ENCODE results near the gene RGP1. TPM values are rescaled to one million over a fixed set of nuclear protein-coding genes. Genes with fewer than 3 reads are reported as not detected.

Gene RGP1
- total and polyA plus RNA-seq, 7 donors: 10.2 to 37.2 (median 13.6) TPM

DNA sequence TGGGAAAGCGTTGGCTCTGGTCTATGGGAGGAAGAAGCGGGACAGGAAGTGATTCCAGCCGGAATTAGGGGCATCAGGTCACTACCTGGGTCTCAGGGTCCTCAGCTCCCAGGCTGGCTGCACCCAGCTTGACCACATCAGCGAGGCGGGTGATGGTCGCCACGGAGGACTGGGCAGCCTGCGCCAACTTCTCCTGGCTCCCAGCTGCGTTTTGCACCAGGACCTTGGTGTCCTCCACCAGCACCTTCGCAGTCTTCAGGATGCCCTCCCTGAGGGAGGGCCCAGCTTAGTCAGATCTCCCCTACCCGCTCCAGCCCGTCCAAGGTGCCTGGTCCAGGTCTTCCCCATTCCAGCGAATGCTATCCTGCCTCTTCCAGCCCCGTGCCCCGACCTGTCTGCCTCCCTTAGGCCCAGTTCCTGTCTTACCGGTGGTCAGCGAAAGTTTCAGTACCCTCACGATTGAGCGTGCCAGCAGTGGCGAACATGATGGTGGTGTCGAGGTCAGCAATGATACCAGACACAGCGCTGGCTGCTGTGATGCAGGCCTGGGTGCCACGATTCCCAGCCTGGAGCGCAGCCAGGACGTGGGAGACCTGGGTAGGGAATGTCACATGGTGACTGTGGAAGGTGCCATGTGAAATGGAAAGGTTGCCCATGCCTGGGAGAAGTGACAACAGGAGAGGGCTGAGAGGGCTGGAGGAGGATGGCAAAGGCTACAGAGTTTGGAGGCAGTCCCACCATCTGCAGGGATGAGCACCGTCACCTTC lies 45.0 kb upstream of the RGP1 start:
- H3K27ac ChIP-seq: peak overlapping the region in 2 of 4 donors; percentile 14 to 100
- TF ChIP-seq, protein P1, sequence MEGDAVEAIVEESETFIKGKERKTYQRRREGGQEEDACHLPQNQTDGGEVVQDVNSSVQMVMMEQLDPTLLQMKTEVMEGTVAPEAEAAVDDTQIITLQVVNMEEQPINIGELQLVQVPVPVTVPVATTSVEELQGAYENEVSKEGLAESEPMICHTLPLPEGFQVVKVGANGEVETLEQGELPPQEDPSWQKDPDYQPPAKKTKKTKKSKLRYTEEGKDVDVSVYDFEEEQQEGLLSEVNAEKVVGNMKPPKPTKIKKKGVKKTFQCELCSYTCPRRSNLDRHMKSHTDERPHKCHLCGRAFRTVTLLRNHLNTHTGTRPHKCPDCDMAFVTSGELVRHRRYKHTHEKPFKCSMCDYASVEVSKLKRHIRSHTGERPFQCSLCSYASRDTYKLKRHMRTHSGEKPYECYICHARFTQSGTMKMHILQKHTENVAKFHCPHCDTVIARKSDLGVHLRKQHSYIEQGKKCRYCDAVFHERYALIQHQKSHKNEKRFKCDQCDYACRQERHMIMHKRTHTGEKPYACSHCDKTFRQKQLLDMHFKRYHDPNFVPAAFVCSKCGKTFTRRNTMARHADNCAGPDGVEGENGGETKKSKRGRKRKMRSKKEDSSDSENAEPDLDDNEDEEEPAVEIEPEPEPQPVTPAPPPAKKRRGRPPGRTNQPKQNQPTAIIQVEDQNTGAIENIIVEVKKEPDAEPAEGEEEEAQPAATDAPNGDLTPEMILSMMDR (IDR thresholded peaks at IDR 0.05): no peak
- TF ChIP-seq EP300 (IDR thresholded peaks at IDR 0.05) (no peak), POLR2A (IDR thresholded peaks at IDR 0.05) (no peak), POLR2AphosphoS5 (IDR thresholded peaks at IDR 0.05) (no peak)
- no peak overlapping the region for H3K4me3 ChIP-seq
- no peaks in the 10 kb centered on the region for H3K27me3 ChIP-seq
- intact Hi-C loops (cut with DNase I): no loop called here
- H3K9me3 ChIP-seq: no peaks in the 10 kb centered on the region
- H3K4me1 ChIP-seq: peaks cover 0 to 4% (median 0%) of the 10 kb centered on the region in 4 donors
- WGBS, 2 donors: 96 to 97% methylated on average over 26 of the region's 26 CpGs
- H3K36me3 ChIP-seq: peaks cover 100% of the 10 kb centered on the region in 4 donors
- no peak for DNase-seq

DNA sequence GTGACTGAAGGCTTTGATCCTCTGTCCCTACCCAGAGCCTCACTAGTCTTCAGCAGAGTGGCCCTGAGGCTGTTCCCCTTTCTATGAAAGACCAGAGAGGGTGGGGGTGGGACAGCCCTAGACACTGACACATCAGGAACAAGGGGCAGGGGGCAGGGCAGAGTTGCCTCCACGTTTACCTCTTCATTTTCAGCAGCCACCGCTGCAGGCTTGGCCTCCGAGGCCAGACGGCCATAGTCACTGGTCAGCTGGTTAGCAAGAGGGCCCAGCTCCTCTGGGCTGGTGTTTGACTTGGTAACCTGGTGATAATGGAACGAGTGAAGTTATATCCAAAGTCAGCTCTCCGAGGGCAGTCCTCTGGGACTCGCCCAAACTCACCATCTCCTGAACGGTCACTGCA lies 43.7 kb upstream of the RGP1 start:
- intact Hi-C loops (cut with DNase I): no loop called here
- H3K4me3 ChIP-seq: no peak overlapping the region
- no peak for TF ChIP-seq EP300 (IDR thresholded peaks at IDR 0.05)
- no peak for TF ChIP-seq POLR2A (IDR thresholded peaks at IDR 0.05)
- no peak for TF ChIP-seq POLR2AphosphoS5 (IDR thresholded peaks at IDR 0.05)
- TF ChIP-seq, protein P1 (IDR thresholded peaks at IDR 0.05): no peak
- 81 to 95% methylated on average over 8 of the region's 8 CpGs for WGBS, 2 donors
- H3K9me3 ChIP-seq: no peaks in the 10 kb centered on the region
- H3K27ac ChIP-seq: peak overlapping the region; percentile 25 to 49 (median 38)
- no peaks in the 10 kb centered on the region for H3K27me3 ChIP-seq
- peak; percentile 41 for DNase-seq
- peaks cover 91 to 100% (median 95%) of the 10 kb centered on the region in 4 donors for H3K36me3 ChIP-seq
- H3K4me1 ChIP-seq: no peaks in the 10 kb centered on the region

DNA sequence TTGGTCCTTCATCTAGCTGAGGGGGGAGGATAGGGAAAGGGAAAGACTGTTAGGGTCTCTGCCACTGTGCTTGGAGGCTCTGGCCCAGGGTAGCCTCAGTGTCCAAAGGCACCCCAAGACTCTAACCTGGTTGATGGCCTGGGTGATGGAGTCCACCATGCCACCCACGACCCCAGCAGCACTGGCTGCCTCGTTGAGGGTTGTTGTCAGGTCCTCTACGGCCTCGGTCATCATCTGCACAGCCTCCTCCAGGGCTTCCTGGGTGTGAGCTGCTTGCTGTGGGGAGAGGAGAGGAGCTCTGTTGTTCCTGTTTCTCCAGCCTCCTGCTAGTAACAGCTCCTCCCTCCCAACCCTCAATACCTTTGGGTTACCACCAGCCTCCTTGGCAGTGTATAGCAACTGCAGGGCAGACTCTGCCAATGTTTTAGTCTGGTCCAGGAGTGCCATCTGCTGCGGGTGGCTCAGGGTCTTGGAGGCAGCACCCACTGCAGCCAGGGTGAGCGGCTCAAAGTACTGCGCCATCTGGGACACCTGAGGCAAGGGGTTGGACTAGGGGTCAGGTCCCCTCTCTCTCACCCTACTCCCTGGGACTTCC lies 43.2 kb upstream of the RGP1 start:
- Histone ChIP-seq H3K9me3 (no peaks in the 10 kb centered on the region), H3K27ac (peak overlapping the region; percentile 30 to 49 (median 38)), H3K4me3 (no peak overlapping the region), H3K4me1 (no peaks in the 10 kb centered on the region), H3K27me3 (no peaks in the 10 kb centered on the region), H3K36me3 (peaks cover 91 to 100% (median 95%) of the 10 kb centered on the region in 4 donors)
- TF ChIP-seq, protein P1 (IDR thresholded peaks at IDR 0.05): no peak
- TF ChIP-seq POLR2AphosphoS5 (IDR thresholded peaks at IDR 0.05): no peak
- TF ChIP-seq EP300 (IDR thresholded peaks at IDR 0.05): no peak
- no peak for TF ChIP-seq POLR2A (IDR thresholded peaks at IDR 0.05)
- 95% methylated on average over 7 of the region's 7 CpGs for WGBS, 2 donors
- intact Hi-C loops (cut with DNase I): loop anchor here (2.0 kb wide), 1 partner anchor 19 kb away; no protein-coding TSS in a partner anchor
- DNase-seq: no peak

DNA sequence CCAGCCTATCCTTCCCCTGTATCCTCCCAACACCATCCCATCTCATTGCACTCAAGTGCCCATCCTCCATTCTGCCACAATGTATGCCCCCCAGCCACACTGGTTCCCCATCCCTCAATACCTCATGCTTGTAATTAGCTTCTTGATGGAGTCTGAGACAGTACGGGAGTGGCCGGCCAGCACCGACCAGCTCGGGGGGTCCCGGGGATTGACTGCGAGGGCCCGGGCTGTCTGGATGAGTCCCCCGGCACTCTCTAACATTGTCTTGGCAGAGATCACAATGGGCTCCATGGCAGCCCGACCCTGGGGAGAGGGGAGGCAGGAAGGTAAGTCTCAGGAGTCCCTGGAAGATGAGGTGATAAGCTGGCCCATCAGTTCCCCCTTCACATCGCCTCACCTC lies 42.1 kb upstream of the RGP1 start:
- H3K36me3 ChIP-seq: peaks cover 91 to 100% (median 94%) of the 10 kb centered on the region in 4 donors
- no peaks in the 10 kb centered on the region for H3K9me3 ChIP-seq
- 86 to 98% methylated on average over 10 of the region's 10 CpGs for WGBS, 2 donors
- no peak overlapping the region for H3K4me3 ChIP-seq
- TF ChIP-seq POLR2A (IDR thresholded peaks at IDR 0.05) (no peak), EP300 (IDR thresholded peaks at IDR 0.05) (no peak), POLR2AphosphoS5 (IDR thresholded peaks at IDR 0.05) (no peak)
- TF ChIP-seq, protein P1 (IDR thresholded peaks at IDR 0.05): no peak
- intact Hi-C loops (cut with DNase I): loop anchor here (2.0 kb wide), 1 partner anchor 18 kb away; no protein-coding TSS in a partner anchor
- H3K4me1 ChIP-seq: no peaks in the 10 kb centered on the region
- peak overlapping the region; percentile 25 to 49 (median 36) for H3K27ac ChIP-seq
- no peaks in the 10 kb centered on the region for H3K27me3 ChIP-seq
- peak; percentile 50 for DNase-seq
